ENCODE data around the gene FSD1.

FSD1 gene

GRCh38 chr19:4313847-4314490 is 9.6 kb downstream of the FSD1 start:
- no peaks in the 10 kb centered on the region for H3K27me3 ChIP-seq
- H4K20me1 ChIP-seq: no peaks in the 10 kb centered on the region

GRCh38 chr19:4316956-4317355 is 12.6 kb downstream of the FSD1 start:
- H3K4me3 ChIP-seq: no peak overlapping the region
- H3K27ac ChIP-seq: no peak overlapping the region

More at GRCh38 chr19:4313847-4314490, 9.6 kb downstream of the FSD1 start:
- Histone ChIP-seq H3K9me3 (peaks cover 10% of the 10 kb centered on the region; the same call in 1 of the 2 replicates), H3K9ac (no peak overlapping the region), H3K4me3 (no peak overlapping the region), H3K4me2 (no peak overlapping the region), H3K36me3 (peaks cover 91% of the 10 kb centered on the region), H3K4me1 (no peaks in the 10 kb centered on the region), H3K27ac (no peak overlapping the region)
- no peak for TF ChIP-seq Cebpa-rat (IDR thresholded peaks at IDR 0.05)

GRCh38 chr19:4318460-4318859 is 14.1 kb downstream of the FSD1 start:
- no peaks in the 10 kb centered on the region for H3K27me3 ChIP-seq
- peaks cover 35% of the 10 kb centered on the region for H3K9me3 ChIP-seq
- H3K4me2 ChIP-seq: no peak overlapping the region
- H4K20me1 ChIP-seq: no peaks in the 10 kb centered on the region
- TF ChIP-seq Cebpa-rat (IDR thresholded peaks at IDR 0.05): no peak
- no peak overlapping the region for H3K27ac ChIP-seq
- no peaks in the 10 kb centered on the region for H3K4me1 ChIP-seq
- peaks cover 67% of the 10 kb centered on the region for H3K36me3 ChIP-seq
- no peak overlapping the region for H3K4me3 ChIP-seq
- no peak overlapping the region for H3K9ac ChIP-seq

More at GRCh38 chr19:4316956-4317355, 12.6 kb downstream of the FSD1 start:
- peaks cover 68% of the 10 kb centered on the region for H3K36me3 ChIP-seq
- no peak overlapping the region for H3K9ac ChIP-seq
- H4K20me1 ChIP-seq: no peaks in the 10 kb centered on the region
- TF ChIP-seq Cebpa-rat (IDR thresholded peaks at IDR 0.05): no peak
- peaks cover 32% of the 10 kb centered on the region for H3K9me3 ChIP-seq
- H3K4me1 ChIP-seq: no peaks in the 10 kb centered on the region
- H3K4me2 ChIP-seq: no peak overlapping the region
- no peaks in the 10 kb centered on the region for H3K27me3 ChIP-seq

- no peaks in the 10 kb centered on the region for H3K27me3 ChIP-seq
- no peak overlapping the region for H3K9ac ChIP-seq
- peaks cover 35% of the 10 kb centered on the region for H3K9me3 ChIP-seq
- no peaks in the 10 kb centered on the region for H3K4me1 ChIP-seq
- H3K4me3 ChIP-seq: no peak overlapping the region
- TF ChIP-seq Cebpa-rat (IDR thresholded peaks at IDR 0.05): no peak
- no peak overlapping the region for H3K27ac ChIP-seq
- H3K36me3 ChIP-seq: peaks cover 68% of the 10 kb centered on the region
- no peaks in the 10 kb centered on the region for H4K20me1 ChIP-seq
- H3K4me2 ChIP-seq: no peak overlapping the region
These were observed 14.8 kb downstream of the FSD1 start for GRCh38 chr19:4319067-4319718.

GRCh38 chr19:4320419-4320818 is 16.0 kb downstream of the FSD1 start:
- TF ChIP-seq Cebpa-rat (IDR thresholded peaks at IDR 0.05): no peak
- Histone ChIP-seq H3K9ac (no peak overlapping the region), H3K27me3 (no peaks in the 10 kb centered on the region), H3K4me1 (no peaks in the 10 kb centered on the region), H3K36me3 (peaks cover 59% of the 10 kb centered on the region), H3K4me2 (no peak overlapping the region), H4K20me1 (no peaks in the 10 kb centered on the region), H3K27ac (no peak overlapping the region), H3K9me3 (peaks cover 35% of the 10 kb centered on the region), H3K4me3 (no peak overlapping the region)

- Histone ChIP-seq H3K4me1 (peaks cover 13% of the 10 kb centered on the region; the same call in 1 of the 2 replicates), H3K9ac (no peak overlapping the region), H3K4me2 (no peak overlapping the region), H3K27ac (no peak overlapping the region), H3K9me3 (peaks cover 35% of the 10 kb centered on the region), H3K27me3 (peaks cover 7% of the 10 kb centered on the region; the same call in 1 of the 2 replicates), H4K20me1 (no peaks in the 10 kb centered on the region), H3K36me3 (peaks cover 32% of the 10 kb centered on the region), H3K4me3 (no peak overlapping the region)
- no peak for TF ChIP-seq Cebpa-rat (IDR thresholded peaks at IDR 0.05)
These were observed 18.7 kb downstream of the FSD1 start for GRCh38 chr19:4322942-4323665.

- H3K4me3 ChIP-seq: no peak overlapping the region
- no peak overlapping the region for H3K27ac ChIP-seq
- H4K20me1 ChIP-seq: no peaks in the 10 kb centered on the region
- no peak overlapping the region for H3K9ac ChIP-seq
- H3K36me3 ChIP-seq: peaks cover 26% of the 10 kb centered on the region
- no peak overlapping the region for H3K4me2 ChIP-seq
- peaks cover 13% of the 10 kb centered on the region; the same call in 1 of the 2 replicates for H3K4me1 ChIP-seq
- TF ChIP-seq Cebpa-rat (IDR thresholded peaks at IDR 0.05): no peak
- peaks cover 34% of the 10 kb centered on the region for H3K9me3 ChIP-seq
- peaks cover 7% of the 10 kb centered on the region; the same call in 1 of the 2 replicates for H3K27me3 ChIP-seq
These were observed 19.3 kb downstream of the FSD1 start for GRCh38 chr19:4323692-4324091.

- Histone ChIP-seq H3K4me3 (no peak overlapping the region), H3K36me3 (peaks cover 21% of the 10 kb centered on the region), H3K4me1 (peaks cover 16% of the 10 kb centered on the region), H3K4me2 (no peak overlapping the region), H3K27me3 (peaks cover 7% of the 10 kb centered on the region; the same call in 1 of the 2 replicates), H3K9me3 (peaks cover 29% of the 10 kb centered on the region), H3K27ac (no peak overlapping the region), H4K20me1 (no peaks in the 10 kb centered on the region), H3K9ac (no peak overlapping the region)
- no peak for TF ChIP-seq Cebpa-rat (IDR thresholded peaks at IDR 0.05)
These were observed 19.8 kb downstream of the FSD1 start for GRCh38 chr19:4324228-4324627.

- Histone ChIP-seq H3K9me3 (peaks cover 9% of the 10 kb centered on the region), H3K27me3 (peaks cover 7% of the 10 kb centered on the region; the same call in 1 of the 2 replicates), H3K4me2 (peak overlapping the region; percentile 35), H3K9ac (no peak overlapping the region), H3K4me1 (peaks cover 23% of the 10 kb centered on the region), H3K27ac (no peak overlapping the region), H3K4me3 (no peak overlapping the region), H4K20me1 (no peaks in the 10 kb centered on the region), H3K36me3 (0 out of 2 replicates have a peak, but pooled peaks cover 18% of the 10 kb centered on the region)
- TF ChIP-seq Cebpa-rat (IDR thresholded peaks at IDR 0.05): no peak
These were observed 21.9 kb downstream of the FSD1 start for GRCh38 chr19:4326215-4326836.

All from BLaER1 (cell line).